Panc1 (cell line): ENCODE results near the gene CD1E. TPM values are rescaled to one million over a fixed set of nuclear protein-coding genes. Genes with fewer than 3 reads are reported as not detected.
"Not testable (repeated sequence)": the region's sequence is repeated elsewhere in the genome, so short reads cannot be mapped to it uniquely, and the experiment has no call there.

Experiments
- ATAC-seq: fragments of 200-7000 bp; cut with Tn5 transposase; 2 replicates; pipeline ENCODE4 v1.9.1; 2020; ENCODE audit warnings: mild to moderate bottlenecking, moderate library complexity
- BruUV-seq: library from RNA; stranded (reverse); fragments of 400-500 nt; replicated peaks from 2 replicates; lab custom pipeline; 2021; lab: Mats Ljungman, UMichigan
- CTCF ChIA-PET: fragments of 300-600 bp; sonication (Branson Sonifier 250); formaldehyde crosslinking; loops from one replicate; lab custom pipeline; 2022; ENCODE audit warnings: antibody characterized with exemption; lab: Charles Lee
- POLR2A ChIA-PET: fragments of 300-600 bp; sonication (Branson Sonifier 250); formaldehyde crosslinking; loops from one replicate; lab custom pipeline; 2022; ENCODE audit warnings: antibody characterized with exemption; lab: Charles Lee
- DNase-seq: peaks from one replicate; pipeline ENCODE4 v3.0.0-alpha.2; 2010; ENCODE audit warnings: low read depth, low spot score
- H3K27ac ChIP-seq: 2 replicates; pipeline ENCODE4 v1.5.1; 2011; ENCODE audit warnings: mild to moderate bottlenecking, low read length, inconsistent platforms
- H3K27me3 ChIP-seq: fragments of 200-500 bp; sonication (Bioruptor generic); 2 replicates; pipeline ENCODE4 v1.6.0; 2014; ENCODE audit warnings: low read length, inconsistent platforms; ENCODE audit not compliant: control insufficient read depth, insufficient read depth
- H3K36me3 ChIP-seq: fragments of 200-500 bp; sonication (Bioruptor generic); 2 replicates; pipeline ENCODE4 v1.5.1; 2014; ENCODE audit warnings: inconsistent platforms, mild to moderate bottlenecking, low read length, moderate library complexity; ENCODE audit not compliant: control insufficient read depth, insufficient read depth
- H3K4me1 ChIP-seq: 2 replicates; pipeline ENCODE4 v1.5.1; 2011; ENCODE audit warnings: inconsistent platforms, mild to moderate bottlenecking, low read length, moderate library complexity; ENCODE audit not compliant: control insufficient read depth, insufficient read depth
- H3K4me3 ChIP-seq, 2 experiments: 2 replicates each; pipeline ENCODE4 v1.5.1; 2011 to 2012; ENCODE audit warnings: low read depth in 2 of 2, low read length in 2 of 2, mild to moderate bottlenecking in 2 of 2, inconsistent platforms in 1 of 2, moderate library complexity in 1 of 2
- H3K9me3 ChIP-seq: fragments of 200-500 bp; sonication (Bioruptor generic); 2 replicates; pipeline ENCODE4 v1.5.1; 2014; ENCODE audit warnings: low read depth, mild to moderate bottlenecking, inconsistent platforms, low read length, moderate library complexity; ENCODE audit not compliant: control insufficient read depth, insufficient read depth
- POLR2AphosphoS5 ChIP-seq: IDR thresholded peaks from 2 replicates; pipeline ENCODE4 v1.6.1; 2012; ENCODE audit warnings: mild to moderate bottlenecking, low read depth, low read length, moderate library complexity
- SIN3A ChIP-seq: IDR thresholded peaks from 2 replicates; pipeline ENCODE4 v1.6.1; 2012; ENCODE audit warnings: low read depth, mild to moderate bottlenecking, low read length, moderate library complexity, borderline replicate concordance; ENCODE audit not compliant: insufficient read depth
- TCF7L2 ChIP-seq: IDR thresholded peaks from 2 replicates; pipeline ENCODE4 v1.6.1; 2011; ENCODE audit warnings: mild to moderate bottlenecking, low read depth, low read length, inconsistent platforms
- in situ Hi-C: cut with HindIII; loops from 2 replicates; pipeline ENCODE4 v1.10.0; 2016; ENCODE audit warnings: low sequenced_read_pairs, low pct_unique_long_range_greater_than_20kb
- intact Hi-C: fragments of 100-400 bp; cut with micrococcal nuclease; formaldehyde crosslinking; loops from one replicate; pipeline ENCODE4 v1.10.0; 2022; ENCODE audit not compliant: unreplicated experiment
- total RNA-seq: library from RNA; stranded (reverse); gene quantifications from one replicate; pipeline ENCODE4 v1.2.1, GENCODE V29; 2021; ENCODE audit not compliant: unreplicated experiment
- TF ChIP-seq, protein P1 (sequence below): fragments of 450-650 bp; IDR thresholded peaks from 2 replicates; pipeline ENCODE4 v1.5.1; 2017; ENCODE audit warnings: mild to moderate bottlenecking
- TF ChIP-seq, protein P2 (sequence below), 2 experiments: IDR thresholded peaks; 2 replicates each; pipeline ENCODE4 v1.6.1; 2011 to 2012; ENCODE audit warnings: low read depth in 2 of 2, control low read depth in 1 of 2, low read length in 1 of 2, mild to moderate bottlenecking in 1 of 2, moderate library complexity in 1 of 2; ENCODE audit not compliant: insufficient read depth in 1 of 2

Gene CD1E
- total RNA-seq, 1 experiment from 2014 or later = not detected

DNA sequence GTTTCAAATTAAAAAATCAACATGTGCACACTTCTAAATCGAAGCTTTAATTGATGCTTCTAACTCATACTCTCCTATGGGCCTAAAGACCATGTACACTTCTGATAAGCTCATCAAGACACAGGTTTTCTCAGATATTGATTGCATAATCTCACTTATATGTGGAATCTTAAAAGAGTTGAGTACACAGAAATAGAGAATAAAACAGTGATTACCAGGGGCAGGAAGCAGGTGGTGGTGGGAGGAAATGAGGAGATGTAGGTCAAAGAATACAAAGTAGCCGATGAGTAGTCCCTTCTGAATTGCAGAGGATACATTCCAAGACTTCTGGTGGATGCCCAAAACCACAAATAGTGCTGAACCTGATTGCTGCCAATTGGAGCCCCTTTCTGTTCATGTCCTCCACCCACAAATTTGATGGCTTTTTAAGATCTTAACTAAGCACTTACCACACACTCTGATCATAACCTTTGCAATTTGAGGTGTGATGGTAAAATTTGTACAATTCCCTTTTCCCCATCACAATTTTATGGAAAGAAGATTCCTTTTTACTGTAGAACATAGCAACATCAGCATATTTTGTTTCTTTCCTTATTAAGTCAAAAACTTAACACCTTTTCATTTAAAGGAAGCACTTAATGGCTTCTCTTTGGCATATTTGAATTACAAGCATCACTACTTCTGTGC lies 19.0 kb upstream of the CD1E start:
- H3K4me1 ChIP-seq = no peaks in the 10 kb centered on the region
- intact Hi-C loops = no loop called here
- ATAC-seq (no peak), DNase-seq (no peak)
- no peak overlapping the region for H3K27ac ChIP-seq
- CTCF ChIA-PET = no interaction called here
- BruUV-seq = no TSS peak
- no peaks in the 10 kb centered on the region for H3K9me3 ChIP-seq
- no peak for TF ChIP-seq TCF7L2
- TF ChIP-seq, protein P1, sequence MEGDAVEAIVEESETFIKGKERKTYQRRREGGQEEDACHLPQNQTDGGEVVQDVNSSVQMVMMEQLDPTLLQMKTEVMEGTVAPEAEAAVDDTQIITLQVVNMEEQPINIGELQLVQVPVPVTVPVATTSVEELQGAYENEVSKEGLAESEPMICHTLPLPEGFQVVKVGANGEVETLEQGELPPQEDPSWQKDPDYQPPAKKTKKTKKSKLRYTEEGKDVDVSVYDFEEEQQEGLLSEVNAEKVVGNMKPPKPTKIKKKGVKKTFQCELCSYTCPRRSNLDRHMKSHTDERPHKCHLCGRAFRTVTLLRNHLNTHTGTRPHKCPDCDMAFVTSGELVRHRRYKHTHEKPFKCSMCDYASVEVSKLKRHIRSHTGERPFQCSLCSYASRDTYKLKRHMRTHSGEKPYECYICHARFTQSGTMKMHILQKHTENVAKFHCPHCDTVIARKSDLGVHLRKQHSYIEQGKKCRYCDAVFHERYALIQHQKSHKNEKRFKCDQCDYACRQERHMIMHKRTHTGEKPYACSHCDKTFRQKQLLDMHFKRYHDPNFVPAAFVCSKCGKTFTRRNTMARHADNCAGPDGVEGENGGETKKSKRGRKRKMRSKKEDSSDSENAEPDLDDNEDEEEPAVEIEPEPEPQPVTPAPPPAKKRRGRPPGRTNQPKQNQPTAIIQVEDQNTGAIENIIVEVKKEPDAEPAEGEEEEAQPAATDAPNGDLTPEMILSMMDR = no peak
- no peak for TF ChIP-seq SIN3A
- TF ChIP-seq POLR2AphosphoS5 = no peak
- TF ChIP-seq, protein P2, sequence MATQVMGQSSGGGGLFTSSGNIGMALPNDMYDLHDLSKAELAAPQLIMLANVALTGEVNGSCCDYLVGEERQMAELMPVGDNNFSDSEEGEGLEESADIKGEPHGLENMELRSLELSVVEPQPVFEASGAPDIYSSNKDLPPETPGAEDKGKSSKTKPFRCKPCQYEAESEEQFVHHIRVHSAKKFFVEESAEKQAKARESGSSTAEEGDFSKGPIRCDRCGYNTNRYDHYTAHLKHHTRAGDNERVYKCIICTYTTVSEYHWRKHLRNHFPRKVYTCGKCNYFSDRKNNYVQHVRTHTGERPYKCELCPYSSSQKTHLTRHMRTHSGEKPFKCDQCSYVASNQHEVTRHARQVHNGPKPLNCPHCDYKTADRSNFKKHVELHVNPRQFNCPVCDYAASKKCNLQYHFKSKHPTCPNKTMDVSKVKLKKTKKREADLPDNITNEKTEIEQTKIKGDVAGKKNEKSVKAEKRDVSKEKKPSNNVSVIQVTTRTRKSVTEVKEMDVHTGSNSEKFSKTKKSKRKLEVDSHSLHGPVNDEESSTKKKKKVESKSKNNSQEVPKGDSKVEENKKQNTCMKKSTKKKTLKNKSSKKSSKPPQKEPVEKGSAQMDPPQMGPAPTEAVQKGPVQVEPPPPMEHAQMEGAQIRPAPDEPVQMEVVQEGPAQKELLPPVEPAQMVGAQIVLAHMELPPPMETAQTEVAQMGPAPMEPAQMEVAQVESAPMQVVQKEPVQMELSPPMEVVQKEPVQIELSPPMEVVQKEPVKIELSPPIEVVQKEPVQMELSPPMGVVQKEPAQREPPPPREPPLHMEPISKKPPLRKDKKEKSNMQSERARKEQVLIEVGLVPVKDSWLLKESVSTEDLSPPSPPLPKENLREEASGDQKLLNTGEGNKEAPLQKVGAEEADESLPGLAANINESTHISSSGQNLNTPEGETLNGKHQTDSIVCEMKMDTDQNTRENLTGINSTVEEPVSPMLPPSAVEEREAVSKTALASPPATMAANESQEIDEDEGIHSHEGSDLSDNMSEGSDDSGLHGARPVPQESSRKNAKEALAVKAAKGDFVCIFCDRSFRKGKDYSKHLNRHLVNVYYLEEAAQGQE (IDR thresholded peaks at IDR 0.05; ENCODE audit: insufficient read depth in 1 of 2, low read depth in 2 of 2, low read length in 1 of 2) = no peak
- H3K36me3 ChIP-seq = no peaks in the 10 kb centered on the region
- in situ Hi-C loops = no loop called here
- H3K4me3 ChIP-seq = no peak overlapping the region
- POLR2A ChIA-PET = no interaction called here
- H3K27me3 ChIP-seq = no peaks in the 10 kb centered on the region

DNA sequence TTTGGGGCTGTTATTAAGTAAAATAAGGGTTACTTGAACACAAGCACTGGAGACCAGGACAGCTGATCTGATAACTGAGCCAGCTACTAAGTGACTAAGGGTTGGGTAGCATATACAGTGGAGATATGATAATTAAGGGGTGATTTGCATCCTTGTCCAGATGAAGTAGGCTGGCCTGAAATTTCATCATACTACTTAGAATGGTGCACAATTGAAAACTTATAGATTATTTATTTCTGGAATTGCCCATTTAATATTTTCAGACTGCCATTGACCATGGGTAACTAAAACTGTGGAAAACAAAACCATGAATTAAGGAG lies 18.5 kb upstream of the CD1E start:
- Histone ChIP-seq H3K27me3 (no peaks in the 10 kb centered on the region), H3K4me1 (no peaks in the 10 kb centered on the region), H3K4me3 (no peak overlapping the region), H3K36me3 (no peaks in the 10 kb centered on the region), H3K27ac (no peak overlapping the region), H3K9me3 (no peaks in the 10 kb centered on the region)
- no peak for DNase-seq
- in situ Hi-C loops (no loop called here), intact Hi-C loops (no loop called here)
- POLR2A ChIA-PET = no interaction called here
- ATAC-seq = no peak
- CTCF ChIA-PET = no interaction called here
- no TSS peak for BruUV-seq
- TF ChIP-seq POLR2AphosphoS5 = no peak
- TF ChIP-seq, protein P2 (IDR thresholded peaks at IDR 0.05; ENCODE audit: insufficient read depth in 1 of 2, low read depth in 2 of 2, low read length in 1 of 2) = no peak
- TF ChIP-seq, protein P1 = no peak
- no peak for TF ChIP-seq TCF7L2
- TF ChIP-seq SIN3A = no peak

- POLR2A ChIA-PET, H3K27me3 ChIP-seq, H3K27ac ChIP-seq, intact Hi-C loops, in situ Hi-C loops, H3K4me1 ChIP-seq, H3K4me3 ChIP-seq, BruUV-seq, CTCF ChIA-PET, ATAC-seq, H3K36me3 ChIP-seq, DNase-seq, H3K9me3 ChIP-seq: not testable (repeated sequence)
Measured at GRCh38 chr1:158336413-158336812, 17.3 kb upstream of the CD1E start.

- H3K4me3 ChIP-seq, H3K36me3 ChIP-seq, DNase-seq, H3K27me3 ChIP-seq, BruUV-seq, CTCF ChIA-PET, in situ Hi-C loops, POLR2A ChIA-PET, H3K9me3 ChIP-seq, intact Hi-C loops, H3K4me1 ChIP-seq, H3K27ac ChIP-seq, ATAC-seq: not testable (repeated sequence)
Measured at GRCh38 chr1:158348946-158349345, 4.7 kb upstream of the CD1E start.
